ENCODE measurements around the gene EIF6. TPM values are rescaled to one million over a fixed set of nuclear protein-coding genes. Genes with fewer than 3 reads are reported as not detected.

EIF6 gene
- total and polyA plus RNA-seq, 9 of the 15 experiments (the other 6 are each of a cell fraction or from before 2014, with no cell fraction given) = 165 to 832 (median 229) TPM

DNA sequence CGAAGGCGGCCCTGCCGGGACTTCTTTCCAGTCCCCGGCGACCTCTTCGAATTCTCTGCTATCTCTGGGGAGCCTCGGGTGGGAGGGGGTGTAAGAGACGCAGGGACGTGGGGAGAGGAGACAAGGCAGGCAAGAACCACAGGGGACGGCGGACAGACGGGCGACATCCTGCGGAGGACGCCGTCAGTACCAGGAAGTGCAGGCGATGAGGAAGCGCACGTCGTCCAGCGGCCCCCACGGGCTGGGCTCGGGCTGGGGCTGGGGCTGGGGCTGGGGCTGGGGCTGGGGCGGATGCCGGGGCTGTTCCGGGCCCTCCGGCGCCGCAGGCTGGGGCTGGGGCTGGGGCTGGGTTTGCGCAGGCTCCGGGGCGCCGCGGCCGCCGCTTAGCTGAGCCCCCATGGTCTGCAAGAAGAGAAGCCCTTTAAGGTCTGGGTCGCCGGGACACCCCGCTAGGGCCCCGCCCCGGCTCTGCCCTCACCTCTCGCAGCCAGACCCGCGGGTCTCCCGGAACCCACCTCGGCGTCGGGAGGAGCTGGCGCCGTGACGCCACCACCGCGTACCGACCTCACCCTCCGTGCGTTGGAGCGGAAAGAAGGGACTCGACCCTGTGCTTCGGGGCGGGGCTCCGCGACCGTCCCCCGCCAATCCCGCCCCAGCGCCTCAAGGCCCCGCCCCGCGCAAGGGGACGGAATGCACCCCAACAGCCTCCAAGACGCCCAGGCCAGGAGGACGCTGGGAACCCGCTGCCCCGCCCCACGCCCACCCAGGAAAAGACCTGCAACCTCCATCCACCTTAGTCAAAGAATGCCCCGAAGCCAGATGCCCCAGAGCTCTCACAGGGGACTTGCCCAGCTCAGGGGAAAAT lies 6.8 kb downstream of the EIF6 start, which contains the start of gene MMP24OS (continued):
- no peak for TF ChIP-seq SRSF9 (IDR thresholded peaks at IDR 0.05; ENCODE audit: borderline replicate concordance, low read depth, low read length)
- no peak for TF ChIP-seq ZNF780A (CRISPR knock-in tag; IDR thresholded peaks at IDR 0.05)
- TF ChIP-seq, protein P1, sequence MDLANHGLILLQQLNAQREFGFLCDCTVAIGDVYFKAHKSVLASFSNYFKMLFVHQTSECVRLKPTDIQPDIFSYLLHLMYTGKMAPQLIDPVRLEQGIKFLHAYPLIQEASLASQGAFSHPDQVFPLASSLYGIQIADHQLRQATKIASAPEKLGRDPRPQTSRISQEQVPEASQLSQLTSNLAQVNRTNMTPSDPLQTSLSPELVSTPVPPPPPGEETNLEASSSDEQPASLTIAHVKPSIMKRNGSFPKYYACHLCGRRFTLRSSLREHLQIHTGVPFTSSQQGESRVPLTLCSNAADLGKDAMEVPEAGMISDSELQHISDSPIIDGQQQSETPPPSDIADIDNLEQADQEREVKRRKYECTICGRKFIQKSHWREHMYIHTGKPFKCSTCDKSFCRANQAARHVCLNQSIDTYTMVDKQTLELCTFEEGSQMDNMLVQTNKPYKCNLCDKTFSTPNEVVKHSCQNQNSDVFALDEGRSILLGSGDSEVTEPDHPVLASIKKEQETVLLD (IDR thresholded peaks at IDR 0.05) = no peak; the same call in 1 of the 2 replicates
- no peak for TF ChIP-seq SMARCB1 (IDR thresholded peaks at IDR 0.05; ENCODE audit: insufficient read length, low read depth)
- no peak for TF ChIP-seq ZNF124 (CRISPR knock-in tag; IDR thresholded peaks at IDR 0.05)
- TF ChIP-seq, protein P2, sequence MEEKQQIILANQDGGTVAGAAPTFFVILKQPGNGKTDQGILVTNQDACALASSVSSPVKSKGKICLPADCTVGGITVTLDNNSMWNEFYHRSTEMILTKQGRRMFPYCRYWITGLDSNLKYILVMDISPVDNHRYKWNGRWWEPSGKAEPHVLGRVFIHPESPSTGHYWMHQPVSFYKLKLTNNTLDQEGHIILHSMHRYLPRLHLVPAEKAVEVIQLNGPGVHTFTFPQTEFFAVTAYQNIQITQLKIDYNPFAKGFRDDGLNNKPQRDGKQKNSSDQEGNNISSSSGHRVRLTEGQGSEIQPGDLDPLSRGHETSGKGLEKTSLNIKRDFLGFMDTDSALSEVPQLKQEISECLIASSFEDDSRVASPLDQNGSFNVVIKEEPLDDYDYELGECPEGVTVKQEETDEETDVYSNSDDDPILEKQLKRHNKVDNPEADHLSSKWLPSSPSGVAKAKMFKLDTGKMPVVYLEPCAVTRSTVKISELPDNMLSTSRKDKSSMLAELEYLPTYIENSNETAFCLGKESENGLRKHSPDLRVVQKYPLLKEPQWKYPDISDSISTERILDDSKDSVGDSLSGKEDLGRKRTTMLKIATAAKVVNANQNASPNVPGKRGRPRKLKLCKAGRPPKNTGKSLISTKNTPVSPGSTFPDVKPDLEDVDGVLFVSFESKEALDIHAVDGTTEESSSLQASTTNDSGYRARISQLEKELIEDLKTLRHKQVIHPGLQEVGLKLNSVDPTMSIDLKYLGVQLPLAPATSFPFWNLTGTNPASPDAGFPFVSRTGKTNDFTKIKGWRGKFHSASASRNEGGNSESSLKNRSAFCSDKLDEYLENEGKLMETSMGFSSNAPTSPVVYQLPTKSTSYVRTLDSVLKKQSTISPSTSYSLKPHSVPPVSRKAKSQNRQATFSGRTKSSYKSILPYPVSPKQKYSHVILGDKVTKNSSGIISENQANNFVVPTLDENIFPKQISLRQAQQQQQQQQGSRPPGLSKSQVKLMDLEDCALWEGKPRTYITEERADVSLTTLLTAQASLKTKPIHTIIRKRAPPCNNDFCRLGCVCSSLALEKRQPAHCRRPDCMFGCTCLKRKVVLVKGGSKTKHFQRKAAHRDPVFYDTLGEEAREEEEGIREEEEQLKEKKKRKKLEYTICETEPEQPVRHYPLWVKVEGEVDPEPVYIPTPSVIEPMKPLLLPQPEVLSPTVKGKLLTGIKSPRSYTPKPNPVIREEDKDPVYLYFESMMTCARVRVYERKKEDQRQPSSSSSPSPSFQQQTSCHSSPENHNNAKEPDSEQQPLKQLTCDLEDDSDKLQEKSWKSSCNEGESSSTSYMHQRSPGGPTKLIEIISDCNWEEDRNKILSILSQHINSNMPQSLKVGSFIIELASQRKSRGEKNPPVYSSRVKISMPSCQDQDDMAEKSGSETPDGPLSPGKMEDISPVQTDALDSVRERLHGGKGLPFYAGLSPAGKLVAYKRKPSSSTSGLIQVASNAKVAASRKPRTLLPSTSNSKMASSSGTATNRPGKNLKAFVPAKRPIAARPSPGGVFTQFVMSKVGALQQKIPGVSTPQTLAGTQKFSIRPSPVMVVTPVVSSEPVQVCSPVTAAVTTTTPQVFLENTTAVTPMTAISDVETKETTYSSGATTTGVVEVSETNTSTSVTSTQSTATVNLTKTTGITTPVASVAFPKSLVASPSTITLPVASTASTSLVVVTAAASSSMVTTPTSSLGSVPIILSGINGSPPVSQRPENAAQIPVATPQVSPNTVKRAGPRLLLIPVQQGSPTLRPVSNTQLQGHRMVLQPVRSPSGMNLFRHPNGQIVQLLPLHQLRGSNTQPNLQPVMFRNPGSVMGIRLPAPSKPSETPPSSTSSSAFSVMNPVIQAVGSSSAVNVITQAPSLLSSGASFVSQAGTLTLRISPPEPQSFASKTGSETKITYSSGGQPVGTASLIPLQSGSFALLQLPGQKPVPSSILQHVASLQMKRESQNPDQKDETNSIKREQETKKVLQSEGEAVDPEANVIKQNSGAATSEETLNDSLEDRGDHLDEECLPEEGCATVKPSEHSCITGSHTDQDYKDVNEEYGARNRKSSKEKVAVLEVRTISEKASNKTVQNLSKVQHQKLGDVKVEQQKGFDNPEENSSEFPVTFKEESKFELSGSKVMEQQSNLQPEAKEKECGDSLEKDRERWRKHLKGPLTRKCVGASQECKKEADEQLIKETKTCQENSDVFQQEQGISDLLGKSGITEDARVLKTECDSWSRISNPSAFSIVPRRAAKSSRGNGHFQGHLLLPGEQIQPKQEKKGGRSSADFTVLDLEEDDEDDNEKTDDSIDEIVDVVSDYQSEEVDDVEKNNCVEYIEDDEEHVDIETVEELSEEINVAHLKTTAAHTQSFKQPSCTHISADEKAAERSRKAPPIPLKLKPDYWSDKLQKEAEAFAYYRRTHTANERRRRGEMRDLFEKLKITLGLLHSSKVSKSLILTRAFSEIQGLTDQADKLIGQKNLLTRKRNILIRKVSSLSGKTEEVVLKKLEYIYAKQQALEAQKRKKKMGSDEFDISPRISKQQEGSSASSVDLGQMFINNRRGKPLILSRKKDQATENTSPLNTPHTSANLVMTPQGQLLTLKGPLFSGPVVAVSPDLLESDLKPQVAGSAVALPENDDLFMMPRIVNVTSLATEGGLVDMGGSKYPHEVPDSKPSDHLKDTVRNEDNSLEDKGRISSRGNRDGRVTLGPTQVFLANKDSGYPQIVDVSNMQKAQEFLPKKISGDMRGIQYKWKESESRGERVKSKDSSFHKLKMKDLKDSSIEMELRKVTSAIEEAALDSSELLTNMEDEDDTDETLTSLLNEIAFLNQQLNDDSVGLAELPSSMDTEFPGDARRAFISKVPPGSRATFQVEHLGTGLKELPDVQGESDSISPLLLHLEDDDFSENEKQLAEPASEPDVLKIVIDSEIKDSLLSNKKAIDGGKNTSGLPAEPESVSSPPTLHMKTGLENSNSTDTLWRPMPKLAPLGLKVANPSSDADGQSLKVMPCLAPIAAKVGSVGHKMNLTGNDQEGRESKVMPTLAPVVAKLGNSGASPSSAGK (IDR thresholded peaks at IDR 0.05) = no peak
- TF ChIP-seq GABPB1 (CRISPR knock-in tag; IDR thresholded peaks at IDR 0.05) = no peak; the same call in 1 of the 2 replicates
- TF ChIP-seq, protein P3, sequence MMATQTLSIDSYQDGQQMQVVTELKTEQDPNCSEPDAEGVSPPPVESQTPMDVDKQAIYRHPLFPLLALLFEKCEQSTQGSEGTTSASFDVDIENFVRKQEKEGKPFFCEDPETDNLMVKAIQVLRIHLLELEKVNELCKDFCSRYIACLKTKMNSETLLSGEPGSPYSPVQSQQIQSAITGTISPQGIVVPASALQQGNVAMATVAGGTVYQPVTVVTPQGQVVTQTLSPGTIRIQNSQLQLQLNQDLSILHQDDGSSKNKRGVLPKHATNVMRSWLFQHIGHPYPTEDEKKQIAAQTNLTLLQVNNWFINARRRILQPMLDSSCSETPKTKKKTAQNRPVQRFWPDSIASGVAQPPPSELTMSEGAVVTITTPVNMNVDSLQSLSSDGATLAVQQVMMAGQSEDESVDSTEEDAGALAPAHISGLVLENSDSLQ (IDR thresholded peaks at IDR 0.05) = peak; percentile 45; the same call in 1 of the 2 replicates
- no peak for TF ChIP-seq MED1 (CRISPR knock-in tag; IDR thresholded peaks at IDR 0.05; ENCODE audit: borderline replicate concordance)

All from K562 (cell line).